ENCODE measurements around the gene STAC. TPM values are rescaled to one million over a fixed set of nuclear protein-coding genes. Genes with fewer than 3 reads are reported as not detected.
"Not testable (repeated sequence)": the region's sequence is repeated elsewhere in the genome, so short reads cannot be mapped to it uniquely, and the experiment has no call there.

STAC gene
- total and polyA plus RNA-seq, 9 of the 15 experiments (the other 6 are each of a cell fraction or from before 2014, with no cell fraction given): 0.11 TPM; not detected in 8

DNA sequence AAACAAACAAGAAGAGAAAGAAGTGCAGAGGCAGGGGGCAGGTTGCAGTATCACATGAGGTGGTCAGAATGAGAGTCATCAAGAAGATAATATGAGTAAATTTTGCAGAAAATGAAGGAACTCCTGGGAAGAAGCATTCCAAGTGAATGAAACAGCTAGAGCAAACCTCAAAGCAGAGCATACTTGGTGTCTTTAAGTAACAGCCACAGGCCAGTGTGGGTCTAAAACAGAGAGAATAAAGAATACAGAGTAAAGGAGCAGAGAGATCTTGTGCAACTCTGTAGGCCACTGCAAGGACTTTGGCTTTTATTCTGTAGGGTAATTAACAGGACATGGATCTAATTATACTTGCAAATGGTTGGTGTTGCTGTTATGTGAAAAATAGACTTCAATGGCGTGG is 81.3 kb downstream of the STAC start:
- no peaks in the 10 kb centered on the region for H3K4me1 ChIP-seq (replicated peaks in 1 of 2; ENCODE audit: control insufficient read depth in 2 of 2, insufficient read depth in 2 of 2, low read length in 2 of 2)

GRCh38 chr3:36472045-36472444 is 91.7 kb downstream of the STAC start:
- H3K36me3 ChIP-seq (ENCODE audit: control insufficient read depth, insufficient read depth, low read length); H3K9me3 ChIP-seq (replicated peaks; ENCODE audit: control insufficient read depth, insufficient read depth, low read depth, low read length); H3K27ac ChIP-seq (ENCODE audit: extremely low read depth, low read depth, low read length); H4K20me1 ChIP-seq (replicated peaks; ENCODE audit: control insufficient read depth, insufficient read depth, low read length); BruUV-seq (replicated peaks); H3K4me1 ChIP-seq (replicated peaks in 1 of 2; ENCODE audit: control insufficient read depth in 2 of 2, insufficient read depth in 2 of 2, low read length in 2 of 2); in situ Hi-C loops (cut with MboI); H3K9ac ChIP-seq (ENCODE audit: insufficient read depth in 1 of 2, low read depth in 2 of 2, low read length in 2 of 2); H3K4me3 ChIP-seq; CTCF ChIA-PET (ENCODE audit: low intra/inter-chr PET ratio); H3K27me3 ChIP-seq (ENCODE audit: control insufficient read depth in 2 of 2, insufficient read depth in 2 of 2, low read length in 2 of 2); H3K4me2 ChIP-seq (ENCODE audit: insufficient read depth, low read length); ATAC-seq; FAIRE-seq; H3K9me1 ChIP-seq (ENCODE audit: control insufficient read depth, insufficient read depth, low read length); intact Hi-C loops (cut with micrococcal nuclease); POLR2A ChIA-PET; H3K79me2 ChIP-seq (ENCODE audit: control insufficient read depth, insufficient read depth, low read length); DNase-seq (ENCODE audit: extremely low read depth in 1 of 4, low spot score in 3 of 4); H2AFZ ChIP-seq (ENCODE audit: low read depth, low read length): not testable (repeated sequence)
- WGBS (ENCODE audit: insufficient coverage, low coverage, missing lambda C conversion rate): 2% methylated on average over 6 of the region's 6 CpGs

More for the DNA sequence above, 81.3 kb downstream of the STAC start:
- intact Hi-C loops (cut with micrococcal nuclease): loop anchor here (10.0 kb wide), 1 partner anchor 63 kb away; no protein-coding TSS in a partner anchor
- H3K4me2 ChIP-seq (ENCODE audit: insufficient read depth, low read length): no peak overlapping the region
- ChIA-PET CTCF (ENCODE audit: low intra/inter-chr PET ratio) (no interaction called here), POLR2A (no interaction called here)
- no peaks in the 10 kb centered on the region for H3K9me1 ChIP-seq (ENCODE audit: control insufficient read depth, insufficient read depth, low read length)
- no peak overlapping the region for H2AFZ ChIP-seq (ENCODE audit: low read depth, low read length)
- no peak overlapping the region for H3K4me3 ChIP-seq
- H3K79me2 ChIP-seq (ENCODE audit: control insufficient read depth, insufficient read depth, low read length): no peaks in the 10 kb centered on the region
- TF ChIP-seq POLR2B (IDR thresholded peaks at IDR 0.05; ENCODE audit: low read depth, partially characterized antibody) (no peak), ELF4 (CRISPR knock-in tag; IDR thresholded peaks at IDR 0.05) (no peak), RBM39 (optimal IDR thresholded peaks at IDR 0.05; ENCODE audit: low read depth, low read length) (no peak), HOXB6 (CRISPR knock-in tag; IDR thresholded peaks at IDR 0.05; ENCODE audit: borderline replicate concordance) (no peak), ZBTB5 (IDR thresholded peaks at IDR 0.05) (no peak), LCOR (CRISPR knock-in tag; IDR thresholded peaks at IDR 0.05) (no peak), ZNF76 (CRISPR knock-in tag; IDR thresholded peaks at IDR 0.05; ENCODE audit: borderline replicate concordance) (no peak), HSF4 (CRISPR knock-in tag; IDR thresholded peaks at IDR 0.05; ENCODE audit: borderline replicate concordance) (no peak), KDM4B (IDR thresholded peaks at IDR 0.05; ENCODE audit: borderline replicate concordance in 2 of 2, low read depth in 1 of 2) (no peak), CBX8 (IDR thresholded peaks at IDR 0.05; ENCODE audit: borderline replicate concordance, extremely low read depth, low read depth, low read length, poor library complexity, severe bottlenecking) (no peak)
- TF ChIP-seq, protein P1, sequence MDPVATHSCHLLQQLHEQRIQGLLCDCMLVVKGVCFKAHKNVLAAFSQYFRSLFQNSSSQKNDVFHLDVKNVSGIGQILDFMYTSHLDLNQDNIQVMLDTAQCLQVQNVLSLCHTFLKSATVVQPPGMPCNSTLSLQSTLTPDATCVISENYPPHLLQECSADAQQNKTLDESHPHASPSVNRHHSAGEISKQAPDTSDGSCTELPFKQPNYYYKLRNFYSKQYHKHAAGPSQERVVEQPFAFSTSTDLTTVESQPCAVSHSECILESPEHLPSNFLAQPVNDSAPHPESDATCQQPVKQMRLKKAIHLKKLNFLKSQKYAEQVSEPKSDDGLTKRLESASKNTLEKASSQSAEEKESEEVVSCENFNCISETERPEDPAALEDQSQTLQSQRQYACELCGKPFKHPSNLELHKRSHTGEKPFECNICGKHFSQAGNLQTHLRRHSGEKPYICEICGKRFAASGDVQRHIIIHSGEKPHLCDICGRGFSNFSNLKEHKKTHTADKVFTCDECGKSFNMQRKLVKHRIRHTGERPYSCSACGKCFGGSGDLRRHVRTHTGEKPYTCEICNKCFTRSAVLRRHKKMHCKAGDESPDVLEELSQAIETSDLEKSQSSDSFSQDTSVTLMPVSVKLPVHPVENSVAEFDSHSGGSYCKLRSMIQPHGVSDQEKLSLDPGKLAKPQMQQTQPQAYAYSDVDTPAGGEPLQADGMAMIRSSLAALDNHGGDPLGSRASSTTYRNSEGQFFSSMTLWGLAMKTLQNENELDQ (CRISPR knock-in tag; IDR thresholded peaks at IDR 0.05; ENCODE audit: borderline replicate concordance): no peak
- FAIRE-seq: no peak
- no peaks in the 10 kb centered on the region for H3K9me3 ChIP-seq (replicated peaks; ENCODE audit: control insufficient read depth, insufficient read depth, low read depth, low read length)
- H3K27ac ChIP-seq (ENCODE audit: extremely low read depth, low read depth, low read length): no peak overlapping the region
- no peaks in the 10 kb centered on the region for H3K36me3 ChIP-seq (ENCODE audit: control insufficient read depth, insufficient read depth, low read length)
- WGBS (ENCODE audit: insufficient coverage, low coverage, missing lambda C conversion rate): 0% methylated on average over 1 of the region's 1 CpG
- H3K9ac ChIP-seq (ENCODE audit: insufficient read depth in 1 of 2, low read depth in 2 of 2, low read length in 2 of 2): no peak overlapping the region
- H4K20me1 ChIP-seq (replicated peaks; ENCODE audit: control insufficient read depth, insufficient read depth, low read length): no peaks in the 10 kb centered on the region
- BruUV-seq (replicated peaks): no TSS peak
- no peaks in the 10 kb centered on the region for H3K27me3 ChIP-seq (ENCODE audit: control insufficient read depth in 2 of 2, insufficient read depth in 2 of 2, low read length in 2 of 2)
- DNase-seq (ENCODE audit: extremely low read depth in 1 of 4, low spot score in 3 of 4): no peak
- no peak for ATAC-seq
- in situ Hi-C loops (cut with MboI): no loop called here

All from K562 (cell line).